CD4-positive, alpha-beta T cell treated with Interleukin-21 for 1 hour (primary cell): ENCODE measurements around the gene OR1M1.
A peak's percentile ranks its signal among the peaks of the same experiment; 100 is the strongest.

ENCODE experiments used
- DNase-seq: peaks from one replicate; pipeline ENCODE4 v3.0.0-alpha.2; 2020

OR1M1 gene

DNA sequence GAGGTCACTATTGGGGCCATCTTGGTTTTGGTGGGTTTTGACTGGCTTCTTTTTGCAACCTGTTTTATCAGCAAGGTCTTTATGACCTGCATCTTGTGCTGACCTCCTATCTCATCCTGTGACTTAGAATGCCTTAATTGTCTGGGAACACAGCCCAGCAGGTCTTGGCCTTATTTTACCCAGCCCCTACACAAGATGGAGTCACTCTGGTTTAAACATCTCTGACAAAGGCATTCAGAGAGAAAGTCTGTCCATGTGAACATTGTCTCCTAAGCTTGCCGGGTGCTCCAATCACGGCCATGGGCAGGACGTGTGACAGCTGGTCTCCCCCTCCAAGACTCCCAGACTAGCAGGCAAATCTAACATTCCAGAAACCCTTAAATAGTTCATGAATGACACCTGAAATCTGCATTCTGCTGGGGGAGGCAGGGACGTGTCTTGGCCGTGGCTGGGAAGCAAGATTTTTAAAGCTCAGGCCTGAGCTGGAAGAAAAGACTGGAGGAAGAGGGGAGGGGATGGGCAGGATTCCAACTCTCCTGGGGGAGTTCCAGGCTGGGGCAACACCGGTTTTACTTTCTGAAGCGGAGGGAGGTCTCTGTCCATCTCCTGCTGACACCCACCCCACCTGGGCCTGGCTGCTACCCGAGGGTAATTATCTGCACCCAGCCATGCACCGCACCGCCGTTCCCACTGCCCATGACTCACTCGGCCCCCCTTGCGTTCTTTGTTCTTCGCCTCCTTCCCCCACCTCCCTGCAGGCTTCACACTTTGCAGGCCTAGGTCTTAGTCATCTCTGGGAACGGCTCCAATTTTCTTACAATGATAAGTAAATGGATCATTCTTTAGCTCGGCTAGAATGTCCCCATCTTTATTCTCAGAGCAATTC lies 11.6 kb upstream of the OR1M1 start:
- no peak for DNase-seq

DNA sequence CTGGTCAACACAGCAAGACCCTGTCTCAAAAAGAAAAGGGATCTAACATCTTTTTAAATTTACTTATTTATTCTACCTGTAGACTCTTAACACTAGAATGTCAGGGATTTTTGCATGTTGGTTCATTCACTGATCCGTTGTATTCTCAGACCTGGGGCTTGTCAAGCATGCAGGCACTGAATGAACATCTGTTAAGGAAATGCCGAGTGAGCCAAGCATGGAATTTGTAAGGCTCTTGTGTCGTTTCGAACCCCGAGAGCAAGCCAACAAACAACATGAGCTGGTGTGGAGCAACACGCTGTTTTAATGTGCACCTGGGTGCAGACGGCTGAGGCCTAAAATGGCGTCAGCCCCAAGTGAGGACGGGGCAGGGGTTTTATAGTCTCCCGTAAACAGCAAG lies 10.0 kb upstream of the OR1M1 start:
- no peak for DNase-seq

DNA sequence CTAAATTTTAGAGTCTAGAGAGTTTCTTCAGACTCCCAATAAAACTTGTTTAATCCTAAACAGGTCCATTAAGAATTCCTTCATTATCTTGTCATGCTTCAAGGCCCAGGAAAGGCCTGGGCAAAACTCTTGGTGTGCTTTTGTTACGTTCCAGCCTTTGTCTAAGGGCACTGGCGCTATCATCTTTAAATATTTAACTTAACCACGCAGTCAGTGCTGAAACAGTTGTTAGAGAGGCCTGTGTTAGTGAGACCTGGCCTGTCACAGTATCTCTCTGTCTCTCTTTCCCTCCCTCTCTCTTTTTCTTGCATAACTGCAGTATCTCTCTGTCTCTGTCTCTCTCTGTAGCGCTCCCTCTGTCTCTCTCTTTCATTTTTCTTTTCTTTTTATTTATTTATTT lies 8.2 kb upstream of the OR1M1 start:
- no peak for DNase-seq

DNA sequence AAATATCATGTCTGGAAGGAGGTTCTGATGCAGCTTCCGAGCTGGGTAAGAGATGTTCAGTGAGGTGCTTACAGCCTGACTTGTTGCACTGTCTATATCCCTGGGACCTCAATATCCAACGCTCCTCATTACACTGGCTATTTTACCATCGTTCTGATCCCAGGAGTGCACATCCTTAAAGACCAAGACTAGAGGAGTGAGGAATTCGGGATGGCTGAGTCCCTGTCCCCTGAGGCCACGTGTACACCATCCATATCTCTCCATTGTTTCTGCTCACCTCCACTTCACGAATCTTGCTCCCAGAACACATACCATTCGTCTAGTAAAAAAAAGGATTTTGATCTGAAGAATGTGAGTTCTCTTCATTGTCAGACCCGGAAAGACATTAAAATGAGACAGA lies 20.5 kb downstream of the OR1M1 start, which contains the start of gene OR7G2:
Gene OR7G2, minus strand, starts transcription at position 101 of the 400 bp plus-strand sequence. CDS start 4,232 bp downstream, outside the sequence.
- DNase-seq: no peak

DNA sequence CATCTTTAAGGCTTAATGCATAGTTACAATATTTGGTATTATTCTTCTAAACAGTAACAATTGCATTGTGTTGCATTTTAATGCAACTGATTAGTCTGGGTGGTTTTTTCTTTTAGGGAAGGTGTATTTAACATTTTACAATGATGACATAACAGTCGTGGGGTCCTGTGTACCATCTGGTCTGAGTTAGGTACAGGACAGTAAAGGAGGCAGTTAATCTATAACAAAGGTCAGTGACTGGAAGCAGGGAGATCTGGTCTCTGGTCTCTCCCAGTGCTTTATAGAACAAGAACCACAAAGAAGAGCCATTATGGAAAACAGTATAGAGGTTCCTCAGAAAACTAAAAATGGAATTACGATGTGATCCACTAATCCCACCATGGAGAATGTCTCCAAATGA lies 23.1 kb downstream of the OR1M1 start:
- no peak for DNase-seq

DNA sequence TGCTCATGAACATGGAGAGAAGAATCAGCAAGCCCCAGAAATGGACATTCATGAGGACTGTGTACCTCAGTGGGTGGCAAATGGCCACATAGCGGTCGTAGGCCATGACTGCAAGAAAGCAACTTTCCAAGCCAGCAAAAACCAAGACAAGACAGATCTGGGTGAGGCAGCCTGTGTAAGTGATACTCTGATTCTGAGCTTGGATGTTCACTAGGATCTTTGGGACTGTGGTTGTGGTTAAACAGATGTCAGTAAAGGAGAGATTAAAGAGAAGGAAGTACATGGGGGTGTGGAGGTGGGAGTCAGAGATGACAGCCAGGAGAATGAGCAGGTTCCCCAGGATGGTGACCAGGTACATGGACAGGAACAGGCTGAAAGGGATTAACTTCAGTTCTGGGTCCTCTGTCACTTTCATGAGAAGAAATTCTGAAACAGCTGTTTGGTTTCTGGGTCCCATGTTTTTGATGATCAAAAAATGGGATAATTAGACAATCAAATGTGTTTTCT lies 28.5 kb downstream of the OR1M1 start, which contains the start of gene OR7G1:
Gene OR7G1, minus strand, starts transcription at position 457 of the 507 bp plus-strand sequence. Its CDS starts 0 bp downstream, at position 457.
- DNase-seq: no peak

DNA sequence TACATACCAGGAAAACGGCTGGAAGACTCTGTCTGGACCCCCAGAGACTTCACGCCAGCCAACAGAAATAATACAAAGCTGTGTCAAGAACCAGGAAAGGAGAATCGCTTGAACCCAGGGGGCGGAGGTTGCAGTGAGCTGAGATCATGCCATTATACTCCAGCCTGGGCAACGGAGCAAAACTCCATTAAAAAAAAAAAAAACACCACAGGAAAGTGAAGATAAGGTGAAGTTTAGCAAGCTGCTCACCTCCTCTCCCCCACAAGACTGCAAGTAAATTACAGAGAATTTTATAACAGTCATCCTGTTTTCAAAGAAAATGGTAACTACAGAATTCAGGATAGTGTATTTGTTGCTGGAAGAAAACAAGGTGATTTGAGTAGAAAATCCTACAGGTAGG lies 29.7 kb downstream of the OR1M1 start:
- no peak for DNase-seq

DNA sequence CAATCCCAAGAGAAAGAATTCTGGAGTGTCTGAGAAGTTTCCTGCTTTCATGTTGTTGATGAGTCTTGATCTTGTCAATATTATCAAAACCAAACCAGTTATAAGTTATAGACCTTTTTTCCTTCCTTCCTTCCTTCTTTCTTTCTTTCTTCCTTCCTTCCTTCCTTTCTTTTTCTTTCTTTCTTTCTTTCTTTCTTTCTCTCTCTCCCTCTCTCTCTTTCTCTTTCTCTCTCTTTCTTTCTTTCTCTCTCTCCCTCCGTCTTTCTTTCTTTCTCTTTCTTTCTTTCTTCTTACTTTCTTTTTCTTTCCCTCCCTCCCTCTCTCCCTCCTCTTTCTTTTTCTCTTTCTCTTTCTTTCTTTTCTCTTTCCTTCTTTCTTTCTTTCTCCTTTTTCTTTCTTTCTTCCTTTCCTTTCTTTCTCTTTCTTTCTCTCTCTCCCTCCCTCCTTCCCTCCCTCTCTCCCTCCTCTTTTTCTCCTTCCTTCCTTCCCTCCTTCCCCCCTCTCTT lies 40.1 kb downstream of the OR1M1 start, which contains the start of gene OR7G3:
Gene OR7G3, minus strand, starts transcription at position 51 of the 506 bp plus-strand sequence. Its CDS starts 0 bp downstream, at position 51.
- DNase-seq: no peak

DNA sequence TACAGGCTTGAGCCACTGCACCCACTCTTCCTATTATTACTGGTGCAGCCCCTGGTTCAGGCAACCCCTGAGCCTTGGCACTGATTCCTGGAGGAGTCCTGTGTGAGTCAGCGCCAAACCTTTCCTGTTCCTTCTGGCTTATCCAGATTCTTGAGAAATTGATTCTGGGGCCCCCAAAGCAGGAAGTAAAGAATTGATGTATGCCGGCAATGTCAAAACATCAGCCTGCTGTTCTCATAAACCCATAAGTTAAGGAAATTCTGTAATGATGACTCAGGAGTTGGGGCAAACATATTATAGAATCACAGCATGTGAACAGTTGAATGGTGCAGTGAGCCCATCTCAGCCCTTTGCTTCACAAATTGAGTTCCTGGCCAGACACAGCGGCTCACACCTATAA lies 41.3 kb downstream of the OR1M1 start:
- no peak for DNase-seq

DNA sequence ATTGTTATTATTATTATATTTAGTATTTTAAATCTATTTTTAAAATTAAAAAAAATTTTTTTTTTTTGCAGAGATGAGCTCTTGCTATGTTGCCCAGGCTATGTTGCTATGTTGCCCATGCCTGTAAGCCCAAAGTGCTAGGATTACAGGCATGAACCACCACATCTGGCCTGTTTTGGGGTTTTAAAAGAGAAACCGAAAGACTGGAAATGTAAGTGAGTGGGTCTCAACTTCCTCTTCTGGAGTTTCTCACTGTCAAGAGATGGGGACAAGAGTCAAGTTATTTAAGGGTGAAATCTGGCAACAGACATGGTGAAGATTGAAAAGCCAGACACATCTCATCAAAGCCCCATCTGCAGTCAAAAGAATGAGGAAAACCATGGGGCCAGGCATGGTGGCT lies 44.1 kb downstream of the OR1M1 start:
- DNase-seq: peak; percentile 5

DNA sequence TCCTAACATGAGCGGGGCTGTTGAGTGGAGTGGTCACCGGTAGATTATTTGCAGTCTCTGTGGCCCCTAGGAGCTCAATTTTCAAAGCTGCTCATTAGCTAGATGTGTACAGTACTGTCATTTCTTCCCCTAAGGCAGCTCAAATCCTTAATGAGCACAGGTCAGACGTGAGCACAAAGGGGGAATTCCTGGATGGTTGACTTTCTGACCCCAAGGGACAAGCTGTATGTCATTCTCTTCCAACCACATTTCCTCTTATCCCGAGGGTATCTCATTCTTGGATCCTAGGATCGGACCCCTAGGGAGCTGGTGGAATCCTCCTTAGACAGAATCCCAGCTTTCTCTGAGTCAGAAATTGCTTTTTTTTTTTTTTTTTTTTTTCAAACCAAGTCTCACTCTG lies 45.6 kb downstream of the OR1M1 start:
- DNase-seq: no peak

DNA sequence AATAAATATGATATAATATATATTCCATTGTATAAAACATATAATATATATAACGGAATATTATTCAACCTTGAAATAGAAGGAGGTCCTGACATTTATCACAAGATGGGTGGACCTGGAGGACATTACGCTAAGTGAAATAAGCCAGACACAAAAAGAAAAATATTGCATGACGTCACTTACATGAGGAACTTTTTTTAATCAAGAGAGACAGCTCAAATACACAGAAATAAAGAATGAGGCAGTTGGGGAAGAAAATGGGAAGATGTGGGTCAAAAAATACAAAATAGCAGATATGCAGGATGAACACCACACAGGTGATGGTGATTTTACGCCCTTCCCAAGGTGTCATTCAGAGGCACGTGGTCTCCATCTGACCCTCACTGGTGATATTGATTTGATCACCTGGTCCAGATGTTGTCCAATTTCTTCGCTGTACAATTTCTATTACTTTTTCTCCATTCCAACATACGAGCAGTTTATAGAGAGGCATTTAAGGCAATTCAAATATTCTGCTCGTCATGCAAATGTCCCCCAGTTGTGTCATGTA lies 52.8 kb downstream of the OR1M1 start:
- no peak for DNase-seq

DNA sequence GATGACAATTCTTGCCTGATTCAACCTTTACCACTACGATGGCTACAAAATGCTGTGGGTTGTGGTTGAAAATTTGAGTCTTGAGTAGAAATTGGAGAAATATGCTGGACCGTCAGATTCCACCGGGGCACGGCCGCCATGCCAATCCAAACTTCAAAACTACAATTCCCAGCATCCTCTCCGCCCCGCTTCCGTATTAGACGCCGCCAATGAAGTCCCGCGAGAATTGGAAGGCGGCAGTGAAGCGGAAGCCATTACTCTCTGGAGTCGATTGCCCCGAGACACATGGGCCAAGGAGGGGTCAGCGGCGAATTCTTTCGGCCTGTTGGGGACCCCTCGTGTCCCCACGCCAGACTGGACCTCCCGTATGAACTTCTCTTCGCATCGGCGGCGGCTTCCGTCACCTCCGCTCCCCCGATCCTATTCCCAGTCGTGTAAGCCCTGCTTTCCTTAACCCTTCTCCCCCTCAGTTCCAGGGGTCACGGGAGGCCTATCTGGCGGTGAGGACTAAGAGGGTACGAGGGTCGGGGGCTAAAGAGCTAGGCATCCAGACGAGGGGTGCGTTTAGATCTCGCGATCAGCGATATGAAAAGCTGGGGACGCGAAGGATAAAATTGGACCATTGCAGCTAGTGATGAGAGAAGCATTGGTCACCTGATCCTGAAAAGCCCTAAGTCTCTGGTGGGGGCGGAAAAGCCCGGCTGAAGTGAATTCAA lies 53.5 kb downstream of the OR1M1 start, which contains the start of gene ZNF317:
Gene ZNF317, plus strand, starts transcription at position 239 of the 716 bp plus-strand sequence. CDS start 15,620 bp downstream, outside the sequence.
- peak; percentile 94 for DNase-seq

DNA sequence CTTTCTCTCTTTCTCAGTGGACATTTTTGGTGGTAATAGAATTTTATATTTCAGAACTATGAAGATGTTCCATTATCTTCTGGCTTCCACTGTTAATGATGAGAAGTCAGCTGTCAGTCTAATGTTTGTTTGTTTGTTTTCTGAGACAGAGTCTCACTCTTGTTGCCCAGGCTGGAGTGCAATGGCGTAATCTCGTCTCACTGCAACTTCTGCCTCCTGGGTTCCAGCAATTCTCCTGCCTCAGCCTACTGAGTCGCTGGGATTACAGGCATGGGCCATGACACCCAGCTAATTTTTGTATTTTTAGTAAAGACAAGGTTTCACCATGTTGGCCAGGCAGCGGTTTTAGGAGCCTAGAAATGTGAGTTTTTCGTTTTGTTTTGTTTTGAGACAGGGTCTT lies 58.1 kb downstream of the OR1M1 start:
- DNase-seq: no peak
